Lower leg skin (tissue), 4 donors: ENCODE results near the gene NME9. TPM values are rescaled to one million over a fixed set of nuclear protein-coding genes. Genes with fewer than 3 reads are reported as not detected.

ENCODE experiments used
- DNase-seq, 2 donors: peaks; one replicate each; pipeline ENCODE4 v3.0.0-alpha.2; 2019; ENCODE audit warnings: low spot score in 2 of 2
- H3K4me3 ChIP-seq: fragments of 200-600 bp; sonication (generic); 2 replicates; pipeline ENCODE4 v1.5.1; 2017; ENCODE audit warnings: mild to moderate bottlenecking, low read depth; ENCODE audit not compliant: poor library complexity, severe bottlenecking
- POLR2A ChIP-seq, 2 donors: fragments of 450-650 bp; IDR thresholded peaks; one replicate each; pipeline ENCODE4 v1.6.1; 2016 to 2017; ENCODE audit warnings: antibody characterized with exemption in 2 of 2, mild to moderate bottlenecking in 1 of 2, moderate library complexity in 1 of 2
- WGBS, 2 donors: methylation state at CpG; one replicate each; pipeline ENCODE4 v1.1.5; 2018; 5-methylcytosine and 5-hydroxymethylcytosine counted together
- intact Hi-C: fragments of 100-400 bp; cut with DNase I; formaldehyde crosslinking; loops from one replicate; pipeline ENCODE4 v1.15.0; 2023; ENCODE audit warnings: low total_unique reads
- total RNA-seq, 4 donors: library from RNA; depleted of rRNA; stranded (reverse); fragments of >200 nt; gene quantifications; one replicate each; pipeline ENCODE4 v1.1.0, GENCODE V29; 2016
- TF ChIP-seq, protein P1 (sequence below), 3 donors: fragments of 450-650 bp; IDR thresholded peaks; one replicate each; pipeline ENCODE4 v1.5.1; 2016; ENCODE audit warnings: antibody characterized with exemption in 3 of 3, mild to moderate bottlenecking in 3 of 3, moderate library complexity in 2 of 3

NME9 gene
- total RNA-seq, 4 donors from 2014 or later, result 0.42 TPM; not detected in 3

DNA sequence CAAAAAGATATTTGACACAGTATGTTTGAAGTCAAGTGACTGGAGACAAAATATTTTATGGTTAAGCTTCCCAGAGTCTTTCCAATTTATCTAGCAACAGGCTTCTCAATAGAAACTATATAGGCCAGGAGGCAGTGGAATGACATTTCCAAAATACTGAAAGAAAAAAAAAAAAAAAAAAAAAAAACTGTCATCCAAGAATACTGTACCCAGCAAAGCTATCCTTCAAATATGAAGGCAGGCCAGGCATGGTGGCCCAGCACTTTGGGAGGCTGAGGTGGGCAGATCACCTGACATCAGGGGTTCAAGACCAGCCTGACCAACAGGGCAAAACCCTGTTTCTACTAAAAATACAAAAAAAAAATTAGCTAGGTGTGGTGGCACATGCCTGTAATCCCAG is 20.9 kb downstream of the NME9 start:
- TF ChIP-seq POLR2A (IDR thresholded peaks at IDR 0.05), result no peak
- TF ChIP-seq, protein P1, sequence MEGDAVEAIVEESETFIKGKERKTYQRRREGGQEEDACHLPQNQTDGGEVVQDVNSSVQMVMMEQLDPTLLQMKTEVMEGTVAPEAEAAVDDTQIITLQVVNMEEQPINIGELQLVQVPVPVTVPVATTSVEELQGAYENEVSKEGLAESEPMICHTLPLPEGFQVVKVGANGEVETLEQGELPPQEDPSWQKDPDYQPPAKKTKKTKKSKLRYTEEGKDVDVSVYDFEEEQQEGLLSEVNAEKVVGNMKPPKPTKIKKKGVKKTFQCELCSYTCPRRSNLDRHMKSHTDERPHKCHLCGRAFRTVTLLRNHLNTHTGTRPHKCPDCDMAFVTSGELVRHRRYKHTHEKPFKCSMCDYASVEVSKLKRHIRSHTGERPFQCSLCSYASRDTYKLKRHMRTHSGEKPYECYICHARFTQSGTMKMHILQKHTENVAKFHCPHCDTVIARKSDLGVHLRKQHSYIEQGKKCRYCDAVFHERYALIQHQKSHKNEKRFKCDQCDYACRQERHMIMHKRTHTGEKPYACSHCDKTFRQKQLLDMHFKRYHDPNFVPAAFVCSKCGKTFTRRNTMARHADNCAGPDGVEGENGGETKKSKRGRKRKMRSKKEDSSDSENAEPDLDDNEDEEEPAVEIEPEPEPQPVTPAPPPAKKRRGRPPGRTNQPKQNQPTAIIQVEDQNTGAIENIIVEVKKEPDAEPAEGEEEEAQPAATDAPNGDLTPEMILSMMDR (IDR thresholded peaks at IDR 0.05), result no peak
- no peak overlapping the region for H3K4me3 ChIP-seq
- intact Hi-C loops, result no loop called here
- DNase-seq, result no peak

DNA sequence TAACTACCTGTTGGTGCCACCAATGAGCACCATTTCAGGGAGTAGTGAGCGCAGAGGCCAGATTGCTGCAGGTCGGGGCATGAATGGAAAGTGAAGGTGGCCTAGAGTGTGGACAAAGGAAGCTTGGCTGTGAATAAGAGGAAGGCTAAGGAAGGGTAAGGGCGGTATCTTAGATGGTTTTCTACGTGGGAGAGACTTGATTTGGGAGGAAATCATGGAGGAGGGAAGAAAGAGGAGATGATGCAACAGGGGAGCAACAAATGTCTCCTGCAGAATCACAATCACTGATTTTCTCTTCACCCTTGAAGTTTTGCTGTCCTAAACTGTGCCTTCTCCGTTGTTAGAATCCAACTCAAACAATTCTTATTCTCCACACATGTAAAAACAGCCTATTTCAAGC is 21.8 kb downstream of the NME9 start:
- WGBS, 2 donors, result 83 to 87% methylated on average over 5 of the region's 5 CpGs
- intact Hi-C loops, result no loop called here
- DNase-seq, result no peak
- TF ChIP-seq, protein P1 (IDR thresholded peaks at IDR 0.05), result no peak
- TF ChIP-seq POLR2A (IDR thresholded peaks at IDR 0.05), result no peak
- no peak overlapping the region for H3K4me3 ChIP-seq

DNA sequence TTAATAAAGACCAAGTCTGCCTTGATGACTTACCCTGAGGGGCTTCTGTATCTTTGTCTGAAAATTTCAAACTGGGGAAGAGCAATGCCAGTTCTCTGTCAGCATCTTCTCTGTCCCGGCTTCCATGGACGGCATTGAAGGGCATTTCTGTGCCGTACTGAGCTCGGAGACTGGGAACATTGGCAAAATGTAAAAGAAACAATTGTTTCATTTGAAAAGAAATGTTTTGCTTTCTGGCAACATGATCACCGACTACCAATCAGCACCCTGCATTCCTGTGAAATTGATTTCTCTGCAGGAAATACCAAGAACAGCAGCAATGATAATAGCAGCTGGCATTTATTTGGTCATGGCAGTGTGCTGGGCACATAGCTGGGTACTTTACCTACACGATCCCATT is 26.2 kb downstream of the NME9 start:
- intact Hi-C loops, result no loop called here
- 80 to 84% methylated on average over 6 of the region's 6 CpGs for WGBS, 2 donors
- DNase-seq, result no peak
- H3K4me3 ChIP-seq, result no peak overlapping the region
- TF ChIP-seq, protein P1 (IDR thresholded peaks at IDR 0.05), result no peak
- TF ChIP-seq POLR2A (IDR thresholded peaks at IDR 0.05), result no peak

DNA sequence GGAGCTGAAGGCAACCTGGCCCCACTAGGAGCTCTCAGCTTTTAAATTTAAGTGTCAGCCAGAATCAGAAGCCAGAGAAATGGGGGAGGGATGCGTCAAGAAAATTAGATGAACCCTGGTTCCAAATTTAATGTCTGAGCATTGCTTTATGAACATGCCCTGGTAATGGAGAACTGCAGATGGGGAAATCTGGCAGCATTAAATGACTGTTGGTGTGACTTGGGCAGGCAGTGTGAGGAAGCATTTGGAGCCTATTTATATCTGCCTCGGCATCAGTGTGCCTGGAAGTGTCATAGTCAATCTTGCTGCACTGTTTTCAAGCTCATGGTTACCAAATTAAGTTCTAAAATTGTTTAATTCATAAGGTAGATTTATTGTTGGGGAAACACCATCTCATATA is 29.0 kb downstream of the NME9 start:
- intact Hi-C loops, result no loop called here
- no peak overlapping the region for H3K4me3 ChIP-seq
- 51 to 61% methylated on average over 2 of the region's 2 CpGs for WGBS, 2 donors

DNA sequence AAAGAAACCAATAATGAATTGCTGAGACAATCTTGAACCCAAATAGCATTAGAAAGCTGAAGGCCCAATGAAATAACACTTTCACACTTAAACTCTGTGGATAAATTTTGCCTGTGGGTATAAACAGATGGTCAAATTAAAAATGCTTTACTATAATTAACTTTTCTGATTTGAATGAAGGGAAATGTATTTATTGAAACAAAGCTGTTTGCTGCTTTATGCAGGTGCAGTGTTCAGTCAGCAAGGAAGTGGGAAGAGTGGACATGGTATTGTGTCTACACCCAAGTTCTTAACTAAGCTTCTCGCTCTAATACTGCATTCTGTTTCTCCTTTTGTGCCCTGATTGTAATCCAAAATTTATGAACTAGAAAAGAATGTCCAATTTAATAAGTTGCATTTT is 31.8 kb downstream of the NME9 start:
- intact Hi-C loops, result no loop called here
- no peak overlapping the region for H3K4me3 ChIP-seq
- DNase-seq, result no peak
- 93% methylated on average over 1 of the region's 1 CpG for WGBS, 2 donors
- no peak for TF ChIP-seq POLR2A (IDR thresholded peaks at IDR 0.05)
- TF ChIP-seq, protein P1 (IDR thresholded peaks at IDR 0.05), result no peak

More for the DNA sequence above, 29.0 kb downstream of the NME9 start:
- DNase-seq, result no peak
- TF ChIP-seq, protein P1 (IDR thresholded peaks at IDR 0.05), result no peak
- no peak for TF ChIP-seq POLR2A (IDR thresholded peaks at IDR 0.05)

DNA sequence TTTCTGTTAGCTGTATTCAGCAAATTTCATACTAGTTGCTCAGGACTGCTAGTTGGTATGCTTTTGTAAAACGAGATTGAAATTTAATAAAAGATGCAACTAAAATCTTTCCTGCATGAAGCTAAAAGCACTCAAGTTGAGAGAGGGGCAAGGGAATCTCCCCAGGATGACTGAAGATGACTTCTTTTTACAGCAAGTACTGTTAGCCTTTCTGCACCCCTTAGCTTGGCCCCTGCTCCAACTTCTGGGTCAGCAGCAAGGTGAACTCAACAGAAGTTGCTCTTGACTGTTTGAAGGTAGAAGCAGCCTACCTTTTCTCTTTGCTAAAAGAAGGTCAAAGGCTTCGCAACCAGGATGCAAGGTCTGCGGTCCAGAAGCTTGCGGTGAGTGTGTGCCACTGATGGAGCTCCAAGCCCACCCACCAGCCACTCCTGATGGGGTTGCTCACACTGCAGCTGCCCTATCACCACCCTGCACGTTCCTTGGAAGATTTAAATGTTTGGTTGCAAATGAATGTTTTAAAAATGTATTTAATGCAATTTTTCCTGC is 32.5 kb downstream of the NME9 start:
- TF ChIP-seq, protein P1 (IDR thresholded peaks at IDR 0.05), result no peak
- no peak for TF ChIP-seq POLR2A (IDR thresholded peaks at IDR 0.05)
- H3K4me3 ChIP-seq, result no peak overlapping the region
- WGBS, 2 donors, result 89 to 92% methylated on average over 5 of the region's 5 CpGs
- intact Hi-C loops, result no loop called here
- DNase-seq, result no peak
